IPS DF 4.7 (cell line): Measurements from ENCODE around the gene ARFGAP3.
A peak's percentile ranks its signal among the peaks of the same experiment; 100 is the strongest.

ENCODE experiments used
- DNase-seq: peaks from one replicate; pipeline ENCODE4 v3.0.0-alpha.2; 2013; ENCODE audit warnings: low spot score; ENCODE audit errors: extremely low read depth

Gene ARFGAP3

DNA sequence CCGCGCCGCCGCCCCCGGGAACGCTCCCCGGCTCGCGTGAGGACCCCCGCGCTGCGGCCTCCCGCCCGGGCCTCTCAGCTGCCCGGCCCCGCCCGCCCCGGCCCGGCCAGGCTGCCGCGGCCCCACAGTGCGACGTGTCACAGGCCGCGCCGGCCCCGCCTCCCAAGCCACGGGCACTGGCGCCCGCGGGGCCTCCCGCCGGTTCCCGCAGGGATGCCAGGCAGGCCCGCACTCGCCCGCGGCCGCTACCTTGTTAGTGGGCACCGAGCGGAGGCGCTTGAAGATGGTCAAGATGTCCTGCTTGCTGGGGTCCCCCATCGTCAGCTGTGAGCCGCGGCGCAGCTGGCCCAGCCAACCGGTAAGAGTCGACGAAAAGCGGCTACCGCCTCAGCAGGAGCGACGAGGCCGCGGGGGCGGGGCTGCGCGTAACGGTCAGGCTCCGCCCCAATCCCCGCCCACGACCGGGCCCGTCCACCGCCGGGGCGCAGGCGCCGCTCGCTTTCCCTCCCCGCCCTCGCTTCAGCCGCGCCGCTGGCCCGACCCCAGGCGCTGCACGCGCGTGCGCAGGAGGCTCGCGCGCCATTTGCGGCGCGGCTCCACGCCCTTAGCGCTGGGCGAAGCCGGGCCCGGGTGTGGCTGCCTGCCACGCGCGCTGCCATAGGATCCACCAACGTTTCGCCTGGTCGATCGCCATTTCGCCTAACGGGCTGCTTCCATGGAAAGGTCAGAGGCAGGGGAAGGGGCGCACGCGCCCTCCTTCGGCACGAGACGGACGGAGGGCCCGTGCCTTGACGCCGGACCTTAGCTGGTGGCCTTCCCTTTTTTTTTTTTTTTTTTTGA lies at the start of gene ARFGAP3:
Gene ARFGAP3 (minus strand): TSS at position 409 of the 840 bp plus-strand sequence. CDS start 91 bp downstream, at position 318.
- DNase-seq: peak; percentile 33

- DNase-seq: no peak
Observed at GRCh38 chr22:42905702-42906183, 48.7 kb upstream of the ARFGAP3 start.

- no peak for DNase-seq
Observed at GRCh38 chr22:42905217-42905616, 48.1 kb upstream of the ARFGAP3 start.

- DNase-seq: no peak
Observed at GRCh38 chr22:42904050-42904449, 47.0 kb upstream of the ARFGAP3 start.

- DNase-seq: no peak
Observed at GRCh38 chr22:42902875-42903510, 45.9 kb upstream of the ARFGAP3 start.

DNA sequence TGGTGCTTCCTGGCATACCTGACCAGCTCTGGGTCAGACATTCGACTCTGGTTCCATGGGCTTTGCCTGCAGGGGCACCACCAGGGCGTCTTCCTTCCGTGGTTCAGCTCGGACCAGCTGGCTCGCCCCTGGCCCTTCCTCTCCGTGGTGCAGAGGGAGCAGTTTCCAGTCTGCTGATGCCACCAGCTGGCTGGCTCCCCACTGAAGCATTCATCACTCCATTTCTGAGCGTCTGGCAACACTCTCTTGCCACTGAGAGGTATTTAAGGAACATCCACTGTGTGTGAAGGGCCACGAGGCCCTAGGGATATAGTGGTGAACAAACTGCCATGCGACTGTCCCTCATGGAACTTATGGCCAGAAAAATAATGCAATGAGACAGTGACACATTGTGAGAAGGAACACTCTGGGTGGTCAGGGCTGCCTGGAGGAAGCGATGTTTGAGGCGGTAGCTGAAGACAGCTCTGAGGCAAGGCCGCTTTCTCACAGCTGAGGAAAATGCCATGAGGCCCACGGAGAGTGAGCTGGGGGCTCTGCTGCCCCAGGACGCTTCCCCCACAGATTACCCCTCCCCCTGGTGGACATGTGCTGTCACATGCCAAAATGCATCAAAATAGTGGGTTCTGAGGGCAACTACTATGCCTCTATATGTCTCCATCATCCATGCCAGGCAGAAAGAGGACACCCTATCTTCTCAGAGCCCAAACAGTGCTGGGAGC lies 44.9 kb upstream of the ARFGAP3 start:
- no peak for DNase-seq

- DNase-seq: no peak
Observed at GRCh38 chr22:42897960-42898359, 40.9 kb upstream of the ARFGAP3 start.

DNA sequence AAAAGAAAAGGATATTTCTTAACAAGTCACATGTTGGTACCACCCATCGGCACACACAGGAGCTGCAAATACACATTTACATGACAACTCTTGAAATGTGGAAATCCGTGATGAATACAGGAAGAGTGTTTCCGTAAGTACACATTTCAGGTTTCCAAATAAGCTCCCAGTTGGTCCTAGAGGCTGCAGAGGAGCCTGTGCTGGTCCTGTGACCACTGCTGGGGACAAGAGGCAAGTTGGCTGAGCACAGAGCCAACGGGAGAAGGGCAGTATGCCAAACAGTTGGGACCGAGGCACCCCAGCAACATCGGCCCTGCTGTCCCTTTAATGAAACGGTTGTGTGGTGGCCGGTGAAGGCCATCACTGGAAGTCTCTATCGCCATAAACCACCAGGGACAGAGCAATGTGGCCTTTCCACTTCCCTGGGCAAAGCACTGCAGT lies 38.5 kb upstream of the ARFGAP3 start:
- DNase-seq: no peak

- no peak for DNase-seq
Observed at GRCh38 chr22:42895087-42895486, 38.0 kb upstream of the ARFGAP3 start.

DNA sequence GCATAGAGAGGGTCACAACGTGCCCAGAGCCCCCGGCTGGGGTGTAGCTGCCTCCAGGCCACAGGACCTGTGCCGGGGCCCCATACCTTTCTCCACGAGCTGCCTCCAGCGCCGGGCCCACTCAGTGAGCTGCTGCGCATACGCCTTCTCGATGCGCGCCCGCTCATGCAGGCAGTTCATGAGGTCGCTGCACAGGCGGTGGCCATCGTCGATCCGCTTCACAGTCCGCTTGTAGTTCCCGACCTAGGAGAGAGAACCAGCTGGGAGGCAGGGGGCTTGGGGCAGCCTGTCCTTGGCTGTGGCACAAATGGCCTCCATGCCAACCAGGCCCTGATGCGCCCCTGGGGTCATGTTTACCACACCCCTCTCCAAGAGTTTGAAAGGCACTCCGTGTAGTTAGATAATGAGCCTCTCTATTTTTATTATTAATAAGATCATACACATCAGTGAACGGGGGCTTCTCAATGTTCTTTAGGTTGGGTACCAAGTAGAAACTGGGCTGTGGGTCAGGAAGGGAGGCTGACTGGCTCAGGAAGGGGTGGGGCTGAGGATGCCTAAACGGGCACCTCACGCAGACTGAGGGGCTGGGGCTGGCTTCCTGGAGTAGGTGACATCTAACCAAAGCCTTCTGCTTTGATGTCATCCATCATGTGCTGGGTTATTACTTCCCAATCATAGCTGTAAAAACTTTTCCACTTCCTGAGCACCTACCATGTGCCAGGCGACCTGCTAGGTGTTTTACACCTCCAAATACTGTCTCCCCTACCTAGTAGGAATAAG lies 36.5 kb upstream of the ARFGAP3 start:
- no peak for DNase-seq

GRCh38 chr22:42892571-42893316 lies 35.7 kb upstream of the ARFGAP3 start:
- DNase-seq: no peak

DNA sequence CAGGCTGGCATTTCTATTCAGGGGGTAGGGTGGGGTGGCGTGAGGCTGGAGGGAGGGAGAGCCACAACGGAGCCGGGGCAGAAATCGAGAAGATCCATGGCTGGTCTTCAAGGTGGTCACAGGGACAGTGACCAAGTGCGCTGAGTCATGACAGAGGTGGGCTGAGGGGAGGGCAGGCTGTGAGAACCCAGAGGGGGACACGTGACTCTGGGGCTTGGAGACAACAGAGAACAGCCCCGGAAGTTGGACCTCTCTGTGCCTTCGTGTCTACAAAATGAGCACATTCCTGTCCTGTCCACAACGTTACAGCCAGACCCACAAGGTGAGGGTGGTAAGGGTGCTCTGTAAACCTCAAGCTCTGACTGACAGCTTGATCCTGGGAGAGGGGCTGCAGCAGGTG lies 35.1 kb upstream of the ARFGAP3 start:
- DNase-seq: no peak

DNA sequence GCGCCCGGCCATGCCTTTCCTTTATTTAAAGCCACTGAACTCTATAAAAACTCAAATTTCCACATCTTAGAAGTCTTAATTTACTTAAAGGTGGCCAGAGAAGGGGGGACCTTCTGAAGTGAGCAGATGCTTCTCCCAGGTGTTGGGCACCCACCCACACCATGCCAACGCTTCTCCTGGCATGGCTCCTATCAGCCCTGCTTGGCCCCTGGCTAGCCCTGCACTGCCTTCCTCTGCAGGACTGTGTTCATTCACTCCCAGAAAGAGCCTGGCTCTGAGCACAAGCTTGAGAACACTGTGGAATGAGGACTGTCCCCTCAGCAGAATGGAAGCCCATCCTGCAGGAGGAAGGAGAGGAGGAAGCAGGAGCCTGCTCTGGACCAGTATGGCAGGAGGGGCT lies 34.6 kb upstream of the ARFGAP3 start:
- no peak for DNase-seq

- DNase-seq: no peak
Observed at GRCh38 chr22:42891008-42891407, 33.9 kb upstream of the ARFGAP3 start.

GRCh38 chr22:42889304-42889703 lies 32.2 kb upstream of the ARFGAP3 start:
- no peak for DNase-seq

DNA sequence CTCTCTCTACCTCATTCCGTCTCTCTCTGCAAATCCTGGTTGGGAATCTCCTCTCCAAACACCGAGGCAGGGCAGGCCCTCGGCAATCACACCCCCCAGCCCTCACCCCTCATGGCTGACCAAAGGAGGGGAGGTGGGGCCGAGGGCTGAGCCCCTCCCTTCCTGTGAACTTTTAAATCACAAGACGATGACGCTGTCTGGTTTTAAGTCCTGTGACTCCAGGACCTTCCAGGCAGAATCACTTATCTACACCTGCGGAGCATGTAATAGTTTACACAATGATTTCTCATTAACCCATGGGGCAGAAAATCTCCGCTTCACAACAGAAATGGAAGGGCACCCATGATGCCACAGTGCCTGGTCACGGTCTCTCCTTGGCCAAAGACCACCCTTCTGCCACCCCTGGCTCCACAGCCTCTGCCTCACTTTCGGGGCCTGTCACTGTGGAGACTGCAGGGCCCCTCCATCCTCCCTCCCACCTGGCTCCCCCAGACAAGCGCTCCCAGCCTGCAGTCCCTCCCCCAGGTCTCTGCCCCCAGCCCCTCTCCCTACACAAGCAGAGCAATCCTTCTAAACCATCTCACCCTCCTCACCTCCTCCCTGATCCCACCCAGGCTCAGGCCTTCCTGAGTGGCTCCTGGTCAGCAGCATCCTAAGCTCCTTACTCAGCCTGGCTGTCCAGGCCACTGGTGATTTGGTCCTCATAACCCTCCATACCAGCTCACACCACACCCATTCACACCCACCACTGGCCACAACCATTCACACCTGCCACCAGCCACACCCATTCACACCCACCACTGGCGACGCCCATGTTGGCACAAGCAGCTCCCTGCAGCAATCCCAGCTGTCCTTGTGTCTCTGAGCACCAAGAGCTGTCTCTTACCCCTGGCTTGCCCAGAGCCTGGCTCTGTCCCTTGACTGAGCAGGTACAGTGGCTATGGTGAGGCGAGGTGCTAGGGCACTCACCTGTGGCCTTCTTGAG lies 30.7 kb upstream of the ARFGAP3 start:
- no peak for DNase-seq

DNA sequence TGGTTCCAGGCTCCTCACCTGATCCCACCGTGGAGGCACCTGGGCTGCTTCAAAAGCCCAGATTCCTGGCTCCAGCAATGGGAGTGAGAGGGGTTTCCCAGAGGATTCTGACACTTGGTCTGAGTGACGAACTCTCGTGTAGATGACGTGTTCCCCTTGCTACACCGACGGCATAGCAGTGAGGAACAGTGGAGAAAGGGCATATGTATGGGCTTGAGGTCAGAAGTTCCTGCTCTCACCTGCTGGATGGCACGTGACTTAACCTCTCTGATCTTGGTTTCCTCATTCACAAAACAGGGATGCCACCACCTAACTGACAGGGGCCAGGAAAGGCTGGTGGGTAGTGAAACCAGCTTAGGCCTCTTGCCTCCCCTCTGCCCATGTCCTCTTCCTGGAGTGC lies 30.0 kb upstream of the ARFGAP3 start:
- no peak for DNase-seq

DNA sequence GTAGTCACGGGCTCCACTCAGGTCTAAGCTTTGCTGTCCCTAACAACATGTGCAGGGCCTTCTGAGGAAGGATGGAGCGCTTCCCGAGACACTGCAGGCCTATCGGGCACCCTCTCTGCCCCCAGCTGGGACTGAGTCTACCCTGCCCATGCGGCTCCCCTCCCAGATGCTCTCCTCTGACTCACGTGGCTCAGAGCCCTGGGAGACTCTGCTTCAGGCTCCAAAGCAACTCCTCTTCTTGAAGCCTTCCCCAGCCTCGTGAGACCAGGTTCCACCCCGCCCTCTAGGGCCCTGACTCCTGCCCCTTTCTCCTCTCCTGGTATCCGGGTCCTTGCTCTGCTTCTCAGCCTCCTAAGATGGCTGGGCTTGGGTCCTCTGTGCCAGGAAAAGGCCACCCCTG lies 28.4 kb upstream of the ARFGAP3 start:
- DNase-seq: no peak

DNA sequence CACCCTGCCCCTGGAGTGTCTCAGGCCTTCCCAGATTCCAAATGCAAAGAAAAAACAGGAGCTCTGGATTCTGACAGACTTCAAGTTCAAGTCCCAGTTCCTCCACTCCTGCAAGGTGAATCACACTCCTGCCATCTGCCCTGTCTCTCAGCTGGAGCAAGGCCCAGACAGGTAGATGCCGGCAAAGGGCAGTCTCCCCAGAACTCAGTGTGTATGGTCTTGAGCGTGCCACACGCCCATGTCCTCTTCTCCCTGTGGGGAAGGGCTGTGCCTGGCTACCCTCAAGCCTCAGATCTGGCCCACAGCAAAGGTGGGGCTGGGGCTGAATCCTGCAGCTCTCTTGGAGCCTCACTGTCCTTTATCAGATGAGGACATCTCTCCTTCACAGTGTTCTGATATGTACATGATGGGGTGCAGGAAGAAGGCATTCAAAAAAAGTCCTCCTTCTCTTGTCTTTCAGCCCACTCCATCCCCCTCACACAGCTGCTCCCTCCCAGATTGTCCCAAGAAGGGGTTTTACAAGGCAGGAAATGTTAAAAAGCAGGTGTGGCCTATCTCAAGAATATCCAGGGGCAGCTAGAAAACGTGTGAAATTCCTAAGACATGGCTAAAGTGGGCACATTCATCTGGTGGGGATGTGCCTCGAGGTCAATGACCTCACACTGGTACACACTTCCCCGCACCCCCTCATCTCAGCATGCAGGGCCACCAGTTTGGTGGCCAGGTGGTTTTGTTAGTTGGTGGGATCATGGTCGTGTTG lies 27.7 kb upstream of the ARFGAP3 start:
- DNase-seq: no peak
